ENCODE data around the gene PTDSS2. TPM values are rescaled to one million over a fixed set of nuclear protein-coding genes. Genes with fewer than 3 reads are reported as not detected.

The PTDSS2 gene
- total and polyA plus RNA-seq, 2 of the 4 experiments (the other 2 are of a cell fraction): 23.5 to 26.6 TPM

DNA sequence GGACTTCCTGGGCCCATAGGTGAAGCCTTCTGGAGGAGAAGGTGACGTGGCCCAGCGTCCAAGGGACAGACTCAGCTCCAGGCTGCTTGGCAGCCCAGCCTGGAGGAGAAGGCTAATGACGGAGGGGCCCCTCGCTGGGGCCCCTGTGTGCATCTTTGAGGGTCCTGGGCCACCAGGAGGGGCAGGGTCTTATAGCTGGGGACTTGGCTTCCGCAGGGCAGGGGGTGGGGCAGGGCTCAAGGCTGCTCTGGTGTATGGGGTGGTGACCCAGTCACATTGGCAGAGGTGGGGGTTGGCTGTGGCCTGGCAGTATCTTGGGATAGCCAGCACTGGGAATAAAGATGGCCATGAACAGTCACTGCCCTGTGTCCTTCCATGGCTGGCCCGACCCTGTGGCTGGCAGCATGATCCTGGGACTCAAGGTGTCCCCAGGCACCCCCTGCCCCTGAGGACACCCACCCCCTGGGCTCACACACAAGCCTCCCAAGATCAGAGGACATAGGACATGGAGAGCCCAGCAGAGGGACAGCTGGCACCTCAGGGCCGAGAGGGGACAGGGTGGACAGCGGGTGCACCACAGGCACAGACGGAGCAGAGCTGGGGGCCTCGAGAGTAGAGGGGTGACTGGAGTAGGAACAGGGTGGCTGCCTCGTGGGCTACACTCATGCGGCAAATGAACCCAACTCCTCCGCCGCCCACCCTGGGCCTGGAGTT lies 45.4 kb upstream of the PTDSS2 start:
- Histone ChIP-seq H2AK9ac (replicated peaks; ENCODE audit: low read depth, low read length, poor library complexity) (no peak overlapping the region), H3K9me1 (ENCODE audit: insufficient read depth, low read length) (no peaks in the 10 kb centered on the region), H3K27ac (ENCODE audit: insufficient read depth, low read length) (no peak overlapping the region), H3K23ac (ENCODE audit: low read depth, low read length) (no peak overlapping the region), H2BK120ac (ENCODE audit: low read depth, low read length) (no peak overlapping the region), H2BK5ac (ENCODE audit: low read depth, low read length, poor library complexity, severe bottlenecking) (no peak overlapping the region), H4K8ac (ENCODE audit: low read depth in 2 of 2, low read length in 2 of 2) (no peak overlapping the region), H3K4ac (ENCODE audit: low read depth, low read length) (no peak overlapping the region), H3K27me3 (ENCODE audit: control insufficient read depth, insufficient read depth, low read length) (peaks cover 10% of the 10 kb centered on the region; the same call in 1 of the 2 replicates), H3K9me3 (ENCODE audit: control insufficient read depth, insufficient read depth, low read length) (peaks cover 2% of the 10 kb centered on the region; the same call in 1 of the 2 replicates), H3K14ac (replicated peaks; ENCODE audit: low read depth, low read length) (no peak overlapping the region), H4K5ac (ENCODE audit: low read depth, low read length) (no peak overlapping the region), H3K79me1 (ENCODE audit: low read depth in 1 of 2, low read length in 2 of 2) (no peaks in the 10 kb centered on the region), H4K91ac (ENCODE audit: insufficient read depth, low read depth, low read length) (no peak overlapping the region), H3K4me2 (ENCODE audit: low read depth, low read length) (no peak overlapping the region), H2BK20ac (ENCODE audit: low read depth, low read length) (no peak overlapping the region), H3K4me1 (ENCODE audit: control insufficient read depth, insufficient read depth, low read length) (peaks cover 3% of the 10 kb centered on the region; the same call in 1 of the 2 replicates), H3K36me3 (ENCODE audit: control insufficient read depth, insufficient read depth, low read length) (no peaks in the 10 kb centered on the region), H3K56ac (ENCODE audit: extremely low read depth, insufficient read depth, low read length) (no peak overlapping the region), H3K9ac (ENCODE audit: low read depth, low read length) (no peak overlapping the region), H3K4me3 (ENCODE audit: insufficient read depth, low read depth, low read length) (no peak overlapping the region), H2AK5ac (ENCODE audit: low read depth, low read length) (no peak overlapping the region), H4K20me1 (ENCODE audit: insufficient read depth, low read length) (no peaks in the 10 kb centered on the region), H2AFZ (replicated peaks; ENCODE audit: low read length, poor library complexity) (no peak overlapping the region), H2BK15ac (ENCODE audit: low read depth, low read length) (no peak overlapping the region), H3K18ac (ENCODE audit: low read depth, low read length) (no peak overlapping the region)
- DNase-seq: no peak
- CTCF ChIA-PET: no interaction called here
- WGBS, 2 experiments (ENCODE audit: extremely low coverage in 2 of 2, insufficient read length in 1 of 2): 96% methylated on average over 4 of the region's 14 CpGs; no CpG with 5 or more reads in 1 of the 2 experiments
- POLR2A ChIA-PET (ENCODE audit: unreplicated experiment): no interaction called here
- no TSS peak for BruUV-seq (replicated peaks)
- dilution Hi-C loops (cut with HindIII; ENCODE audit: low sequenced_read_pairs, unreplicated experiment): no loop called here
- TF ChIP-seq POLR2A (IDR thresholded peaks at IDR 0.05; ENCODE audit: low read depth, low read length) (no peak), MAFK (IDR thresholded peaks at IDR 0.05; ENCODE audit: low read depth, low read length) (no peak), FOS (IDR thresholded peaks at IDR 0.05; ENCODE audit: low read depth, low read length) (no peak), RFX5 (IDR thresholded peaks at IDR 0.05; ENCODE audit: low read depth, low read length) (no peak), CHD1 (IDR thresholded peaks at IDR 0.05; ENCODE audit: low read depth, low read length) (no peak)
- intact Hi-C loops (cut with micrococcal nuclease): no loop called here
- in situ Hi-C loops (cut with MboI; ENCODE audit: low sequenced_read_pairs): no loop called here
- ATAC-seq (ENCODE audit: low read depth): no peak
